ENCODE data around the gene WASL. TPM values are rescaled to one million over a fixed set of nuclear protein-coding genes. Genes with fewer than 3 reads are reported as not detected.

WASL gene
- total RNA-seq, 1 donor from 2014 or later = 19.2 TPM

GRCh38 chr7:123770378-123770777 lies 21.6 kb upstream of the WASL start:
- FAIRE-seq (no peak), DNase-seq (ENCODE audit: low spot score in 2 of 2) (no peak)

DNA sequence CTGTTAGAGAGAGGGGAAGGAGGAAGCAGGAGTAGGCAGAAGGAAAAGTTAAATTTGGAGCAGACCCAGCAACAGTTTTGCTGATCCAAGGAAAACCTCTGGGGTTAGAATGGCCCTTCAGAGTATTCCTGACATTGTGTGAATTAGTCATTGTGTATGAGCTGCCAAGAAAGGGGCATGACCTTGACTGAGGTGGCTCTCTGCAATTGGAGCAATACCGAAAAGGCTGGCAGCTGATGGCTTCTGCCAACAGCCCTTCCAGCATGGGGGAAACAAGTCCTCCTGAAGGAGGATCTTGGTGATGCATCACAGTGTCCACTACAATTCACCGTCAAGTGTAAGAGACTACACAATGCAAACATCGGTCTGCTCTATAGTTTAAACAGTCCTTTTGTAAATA lies 20.6 kb upstream of the WASL start:
- DNase-seq (ENCODE audit: low spot score in 2 of 2) (no peak), FAIRE-seq (no peak)

DNA sequence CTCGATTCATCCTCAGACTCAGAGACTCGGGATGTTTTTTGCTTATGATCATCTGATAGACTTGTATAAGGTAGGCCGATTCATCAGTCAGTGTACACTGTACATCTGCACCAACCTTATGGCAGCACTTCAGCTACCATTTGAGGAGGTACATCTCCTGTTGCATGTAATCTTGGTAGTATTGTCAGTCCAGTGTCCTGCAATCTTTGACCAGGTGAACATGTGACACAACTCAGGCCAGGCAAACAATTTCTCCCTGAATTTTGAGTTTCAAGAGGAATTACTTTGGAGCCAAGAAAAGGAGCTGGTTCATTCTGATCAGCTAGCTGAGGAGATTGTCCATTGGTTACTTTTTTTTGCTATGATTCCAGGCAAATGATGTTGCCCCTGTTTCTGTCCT lies 19.7 kb upstream of the WASL start:
- no peak for FAIRE-seq
- no peak for DNase-seq (ENCODE audit: low spot score in 2 of 2)

GRCh38 chr7:123763191-123763661 lies 14.4 kb upstream of the WASL start:
- FAIRE-seq = no peak
- no peak for DNase-seq (ENCODE audit: low spot score in 2 of 2)

DNA sequence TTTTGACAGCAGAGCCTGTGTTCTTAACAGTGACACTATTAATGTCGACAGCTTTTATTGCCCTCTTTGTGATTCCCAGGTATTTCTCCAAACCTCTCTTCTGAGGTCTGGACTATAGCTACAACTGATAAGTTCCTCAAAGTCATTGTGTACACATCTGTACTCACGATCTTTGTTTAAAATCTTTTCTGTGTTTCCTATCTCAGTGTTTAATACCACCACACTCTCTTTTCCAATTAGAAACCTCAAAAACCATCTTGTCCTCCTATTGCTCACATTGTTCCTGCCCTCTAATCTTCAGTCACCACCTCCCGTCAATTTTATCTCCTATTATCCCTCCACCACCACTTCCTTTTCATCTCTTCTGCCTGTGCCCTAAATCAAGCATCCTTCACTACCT lies 12.9 kb upstream of the WASL start:
- DNase-seq (ENCODE audit: low spot score in 2 of 2) (no peak), FAIRE-seq (no peak)

DNA sequence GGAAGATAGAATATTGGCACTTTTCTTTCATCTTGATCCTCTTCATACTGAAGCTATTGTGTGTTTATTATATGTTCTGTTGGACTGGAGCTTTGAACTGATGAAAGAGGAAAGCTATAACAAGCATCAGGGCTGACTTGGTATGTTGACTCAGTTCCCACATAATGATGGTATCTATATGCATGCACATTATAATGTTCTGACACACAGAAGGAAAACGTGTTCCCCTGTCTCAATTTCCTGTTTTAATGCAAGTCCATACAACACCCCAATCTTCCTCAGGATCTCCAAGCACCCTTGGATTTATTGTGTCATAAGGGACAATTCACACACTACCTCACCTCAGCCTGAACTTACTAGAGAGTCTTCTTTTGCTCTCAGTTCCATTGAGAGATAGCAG lies 8.3 kb upstream of the WASL start:
- FAIRE-seq (no peak), DNase-seq (ENCODE audit: low spot score in 2 of 2) (no peak)

GRCh38 chr7:123755338-123755737 lies 6.5 kb upstream of the WASL start:
- DNase-seq (ENCODE audit: low spot score in 2 of 2) = no peak
- FAIRE-seq = no peak

GRCh38 chr7:123754271-123754871 lies 5.6 kb upstream of the WASL start:
- FAIRE-seq (no peak), DNase-seq (ENCODE audit: low spot score in 2 of 2) (no peak)

- DNase-seq (ENCODE audit: low spot score in 2 of 2) = no peak
- no peak for FAIRE-seq
These were observed 3.7 kb upstream of the WASL start for GRCh38 chr7:123752534-123752933.

DNA sequence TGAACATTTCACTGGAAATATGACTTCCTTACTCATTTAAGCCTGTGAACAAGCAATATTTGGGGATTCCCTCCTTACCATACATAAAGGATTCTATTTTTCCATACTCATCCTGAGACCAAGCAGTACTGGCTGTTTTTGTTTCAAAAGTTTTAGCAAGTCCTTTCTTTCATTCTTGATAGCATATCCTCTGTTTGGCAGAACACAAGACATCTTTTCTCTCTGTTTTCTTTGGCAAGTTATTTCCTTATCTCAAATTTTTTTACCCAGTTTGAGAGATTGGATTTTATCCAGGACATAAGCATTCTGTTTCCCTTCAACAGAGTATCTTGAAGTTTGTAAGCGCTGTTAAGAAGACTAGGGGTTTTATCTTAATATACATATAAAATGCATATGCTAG lies 3.0 kb upstream of the WASL start:
- no peak for FAIRE-seq
- DNase-seq (ENCODE audit: low spot score in 2 of 2) = no peak

- DNase-seq (ENCODE audit: low spot score in 2 of 2) (no peak), FAIRE-seq (no peak)
These were observed 1.8 kb upstream of the WASL start for GRCh38 chr7:123750389-123751230.

GRCh38 chr7:123749537-123749857 lies 694 bp upstream of the WASL start:
- FAIRE-seq = no peak
- DNase-seq (ENCODE audit: low spot score in 2 of 2) = peak in 1 of 2 donors; percentile 22

GRCh38 chr7:123748171-123748733 lies 551 bp downstream of the WASL start:
- peak in 1 of 2 donors; percentile 40 for DNase-seq (ENCODE audit: low spot score in 2 of 2)
- no peak for FAIRE-seq

DNA sequence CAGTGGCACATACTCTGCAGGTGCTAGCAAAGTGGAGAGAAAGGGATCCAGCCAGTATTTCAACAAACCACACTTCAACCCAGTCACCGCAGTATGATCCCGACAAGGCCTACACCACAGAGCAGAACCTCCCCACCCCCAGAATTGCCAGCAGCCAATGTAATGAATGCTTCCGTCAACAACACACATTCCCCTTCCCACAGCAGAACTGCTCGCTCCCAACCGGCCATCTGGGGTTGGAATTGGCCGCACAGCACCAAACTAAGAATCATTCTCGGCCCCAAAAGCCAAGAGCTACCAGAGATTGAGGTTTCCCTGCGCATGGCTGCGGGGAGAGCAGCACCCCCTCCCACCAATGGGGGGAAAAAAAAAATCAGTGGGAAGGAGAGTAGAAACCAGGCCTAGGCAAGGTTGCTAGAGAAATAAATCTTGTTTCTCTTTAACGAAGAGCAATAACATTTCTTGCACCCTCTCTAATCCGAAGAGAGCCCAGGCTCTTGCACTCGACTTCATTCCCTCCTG lies 1.1 kb downstream of the WASL start:
- DNase-seq (ENCODE audit: low spot score in 2 of 2) (peak; percentile 31 to 38), FAIRE-seq (no peak)

DNA sequence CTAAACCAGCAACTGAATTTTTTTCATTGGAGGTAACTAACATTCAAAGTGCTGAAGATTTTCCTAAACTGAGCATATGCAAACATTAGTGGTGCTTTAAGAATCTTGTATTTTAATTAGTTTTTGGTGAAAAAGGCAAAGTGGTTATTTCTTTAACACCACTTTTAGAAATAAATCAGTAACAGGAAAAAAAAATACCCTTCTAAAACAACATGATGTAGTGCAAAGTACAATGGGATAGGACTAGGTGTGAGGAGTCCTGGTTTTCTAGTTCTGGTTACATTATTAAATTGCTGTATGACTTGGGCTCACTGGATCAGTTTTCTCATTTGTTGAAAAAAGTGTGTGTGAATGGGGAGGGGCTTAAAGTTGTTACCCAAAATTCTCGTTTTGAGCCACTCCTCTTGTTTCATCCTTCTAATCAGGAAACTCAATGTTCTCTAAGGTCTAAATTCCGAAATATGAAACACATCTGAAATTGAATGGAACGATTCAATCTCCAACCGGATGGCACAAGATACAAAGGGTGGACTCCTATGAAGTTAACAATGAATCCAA lies 1.8 kb downstream of the WASL start:
- no peak for FAIRE-seq
- DNase-seq (ENCODE audit: low spot score in 2 of 2) = no peak

GRCh38 chr7:123746055-123746454 lies 2.7 kb downstream of the WASL start:
- DNase-seq (ENCODE audit: low spot score in 2 of 2) (no peak), FAIRE-seq (no peak)

DNA sequence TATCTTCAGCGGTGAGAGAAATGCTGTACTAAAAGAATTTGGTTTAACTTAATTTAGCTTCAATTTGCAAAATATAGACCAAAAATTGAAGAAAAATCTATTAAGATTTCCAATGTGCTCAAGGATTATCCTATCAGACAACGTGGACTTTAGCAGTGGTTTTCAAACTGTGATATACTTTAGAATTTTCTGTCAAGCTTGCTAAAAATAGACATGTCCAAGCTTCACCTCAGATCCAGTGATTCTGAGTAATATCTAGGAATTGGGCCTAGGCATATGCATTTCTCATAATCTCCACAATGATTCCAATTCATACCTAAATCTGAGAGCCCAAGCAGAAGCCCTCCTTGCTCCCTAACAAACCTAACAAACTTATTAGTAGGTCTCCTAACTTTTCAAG lies 3.4 kb downstream of the WASL start:
- FAIRE-seq = no peak
- no peak for DNase-seq (ENCODE audit: low spot score in 2 of 2)

- no peak for DNase-seq (ENCODE audit: low spot score in 2 of 2)
- no peak for FAIRE-seq
These were observed 4.4 kb downstream of the WASL start for GRCh38 chr7:123744416-123744815.

DNA sequence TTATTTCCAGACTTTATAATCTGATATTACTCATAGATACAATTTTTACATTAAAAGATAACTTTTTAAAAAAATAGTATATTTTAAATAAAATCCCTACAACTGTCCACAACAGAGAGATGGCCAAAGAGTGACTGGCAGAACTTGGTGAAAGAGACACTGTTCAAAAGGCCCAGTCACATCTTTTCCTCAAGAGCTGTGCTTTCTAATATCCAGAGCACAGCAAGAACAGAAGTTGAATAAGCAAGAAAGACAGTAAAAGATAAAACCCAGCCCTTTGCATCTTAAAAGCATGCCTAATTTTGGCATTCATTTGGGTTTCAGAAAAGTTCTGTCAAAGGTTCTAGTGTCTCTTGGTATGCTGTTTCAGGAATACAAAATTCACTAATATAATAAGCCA lies 6.9 kb downstream of the WASL start:
- FAIRE-seq = no peak
- no peak for DNase-seq (ENCODE audit: low spot score in 2 of 2)

- FAIRE-seq (no peak), DNase-seq (ENCODE audit: low spot score in 2 of 2) (no peak)
These were observed 10.0 kb downstream of the WASL start for GRCh38 chr7:123738808-123739207.

GRCh38 chr7:123738356-123738755 lies 10.4 kb downstream of the WASL start:
- FAIRE-seq (no peak), DNase-seq (ENCODE audit: low spot score in 2 of 2) (no peak)
